ENCODE data around the gene TTC7B. TPM values are rescaled to one million over a fixed set of nuclear protein-coding genes. Genes with fewer than 3 reads are reported as not detected.

The TTC7B gene
- total RNA-seq, 2 experiments from 2014 or later = 5.9 to 6.6 TPM

- Mint-ChIP-seq H3K4me3 (no peak overlapping the region), H3K27me3 (no peaks in the 10 kb centered on the region), H3K9me3 (no peaks in the 10 kb centered on the region), H3K27ac (no peak overlapping the region), H3K36me3 (no peaks in the 10 kb centered on the region), H3K4me1 (no peaks in the 10 kb centered on the region)
- no peak for ATAC-seq (ENCODE audit: low read depth)
- DNase-seq = peak; percentile 19
- POLR2A ChIA-PET = interaction anchor here (1.0 kb wide), 1 partner anchor 27 kb away, joined by 3 read pairs; no protein-coding TSS in a partner anchor
Measured at GRCh38 chr14:90785876-90786450, 30.3 kb downstream of the TTC7B start.

DNA sequence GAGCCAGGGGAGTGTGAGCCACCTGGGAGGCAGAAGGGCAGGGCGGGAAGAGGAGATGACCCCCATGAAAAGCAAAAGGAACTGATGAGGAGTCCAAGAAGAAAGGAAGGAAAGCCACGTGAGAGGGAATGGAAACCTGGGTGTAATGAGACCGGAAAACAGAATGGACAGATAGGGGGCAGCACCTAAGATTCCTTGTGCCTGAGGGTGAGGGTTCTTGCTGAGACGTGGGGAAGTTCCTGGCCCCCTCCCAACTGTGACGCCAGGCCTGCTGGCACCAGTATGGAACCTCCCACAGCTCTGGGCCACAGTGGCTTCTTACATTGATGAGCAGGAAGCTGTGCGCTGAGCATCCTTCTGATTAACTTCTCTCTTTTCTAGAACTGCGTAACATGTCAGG, 30.8 kb downstream of the TTC7B start:
- no peak for ATAC-seq (ENCODE audit: low read depth)
- no peaks in the 10 kb centered on the region for H3K9me3 Mint-ChIP-seq
- no peak overlapping the region for H3K4me3 Mint-ChIP-seq
- no peaks in the 10 kb centered on the region for H3K27me3 Mint-ChIP-seq
- H3K27ac Mint-ChIP-seq = no peak overlapping the region
- POLR2A ChIA-PET = interaction anchor here (1.0 kb wide), 1 partner anchor 27 kb away, joined by 3 read pairs; no protein-coding TSS in a partner anchor
- no peaks in the 10 kb centered on the region for H3K36me3 Mint-ChIP-seq
- H3K4me1 Mint-ChIP-seq = no peaks in the 10 kb centered on the region
- DNase-seq = peak; percentile 4

DNA sequence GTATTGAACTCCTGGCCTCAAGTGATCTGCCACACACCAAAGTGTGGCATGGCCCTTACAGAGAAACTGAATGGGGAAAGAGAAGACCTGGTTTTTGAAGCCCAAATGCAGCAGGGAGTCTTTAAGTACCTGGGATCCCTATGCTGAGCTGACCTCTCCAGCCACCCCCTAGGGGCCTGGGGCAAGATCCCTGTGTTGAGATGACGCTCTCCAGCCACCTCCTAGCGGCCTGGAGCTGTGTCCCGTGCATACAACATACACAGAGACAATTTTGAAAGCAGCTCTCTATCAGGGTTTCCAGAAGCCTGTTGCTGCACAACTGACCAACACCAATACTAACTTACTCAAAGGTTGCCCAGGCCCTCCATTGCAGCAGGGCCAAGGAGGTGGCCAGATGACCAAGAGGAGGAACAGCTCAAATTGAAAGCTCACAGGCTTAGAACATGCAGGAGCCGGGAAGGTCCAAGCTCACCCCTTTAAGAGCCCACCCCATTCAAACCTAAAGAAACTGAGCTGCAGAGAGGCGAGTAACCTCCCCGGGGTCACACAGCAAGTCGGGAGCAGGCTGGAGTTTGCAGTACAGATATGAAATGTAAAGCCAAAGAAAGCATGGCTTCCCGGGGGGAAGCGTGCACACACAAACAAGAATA, 31.5 kb downstream of the TTC7B start:
- POLR2A ChIA-PET = no interaction called here
- DNase-seq (peak; percentile 7), ATAC-seq (ENCODE audit: low read depth) (no peak)
- Mint-ChIP-seq H3K4me3 (no peak overlapping the region), H3K9me3 (no peaks in the 10 kb centered on the region), H3K4me1 (no peaks in the 10 kb centered on the region), H3K27me3 (no peaks in the 10 kb centered on the region), H3K27ac (no peak overlapping the region), H3K36me3 (no peaks in the 10 kb centered on the region)

GRCh38 chr14:90783344-90783743, 32.9 kb downstream of the TTC7B start:
- Mint-ChIP-seq H3K4me3 (no peak overlapping the region), H3K27ac (no peak overlapping the region), H3K9me3 (no peaks in the 10 kb centered on the region), H3K4me1 (no peaks in the 10 kb centered on the region), H3K27me3 (no peaks in the 10 kb centered on the region), H3K36me3 (no peaks in the 10 kb centered on the region)
- ATAC-seq (ENCODE audit: low read depth) (no peak), DNase-seq (peak; percentile 8)
- POLR2A ChIA-PET = interaction anchor here (0.7 kb wide), 1 partner anchor 114 kb away, joined by 3 read pairs; no protein-coding TSS in a partner anchor

DNA sequence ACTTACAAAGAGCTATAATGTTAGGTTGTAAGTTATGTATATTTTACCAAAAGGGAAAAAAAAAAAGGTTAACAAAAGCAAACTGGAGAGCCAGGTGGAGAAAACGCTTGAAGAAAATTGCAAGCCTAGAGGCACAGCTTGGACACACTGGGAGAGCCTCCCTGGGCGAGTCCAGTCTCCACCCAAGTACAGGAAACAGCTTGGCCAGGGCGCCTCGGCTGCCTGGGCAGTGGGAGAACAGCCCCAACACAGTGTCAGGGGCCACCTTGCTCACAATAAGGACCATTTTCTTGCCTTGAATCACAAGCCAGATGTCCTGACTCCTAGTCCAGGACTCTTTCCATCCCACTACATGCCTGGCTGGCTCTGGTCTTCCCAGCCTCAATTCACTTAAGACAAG, 33.3 kb downstream of the TTC7B start:
- ATAC-seq (ENCODE audit: low read depth) = no peak
- no peaks in the 10 kb centered on the region for H3K9me3 Mint-ChIP-seq
- no peak overlapping the region for H3K4me3 Mint-ChIP-seq
- peak; percentile 13 for DNase-seq
- no peak overlapping the region for H3K27ac Mint-ChIP-seq
- no peaks in the 10 kb centered on the region for H3K36me3 Mint-ChIP-seq
- H3K4me1 Mint-ChIP-seq = no peaks in the 10 kb centered on the region
- no peaks in the 10 kb centered on the region for H3K27me3 Mint-ChIP-seq
- POLR2A ChIA-PET = interaction anchor here (0.7 kb wide), 1 partner anchor 114 kb away, joined by 3 read pairs; no protein-coding TSS in a partner anchor

GRCh38 chr14:90781876-90782275, 34.4 kb downstream of the TTC7B start:
- Mint-ChIP-seq H3K27me3 (no peaks in the 10 kb centered on the region), H3K9me3 (no peaks in the 10 kb centered on the region), H3K36me3 (no peaks in the 10 kb centered on the region), H3K4me3 (no peak overlapping the region), H3K27ac (no peak overlapping the region), H3K4me1 (no peaks in the 10 kb centered on the region)
- DNase-seq = no peak
- POLR2A ChIA-PET = no interaction called here
- ATAC-seq (ENCODE audit: low read depth) = no peak

GRCh38 chr14:90781344-90781761, 34.9 kb downstream of the TTC7B start:
- POLR2A ChIA-PET = no interaction called here
- DNase-seq (peak; percentile 7), ATAC-seq (ENCODE audit: low read depth) (no peak)
- Mint-ChIP-seq H3K36me3 (no peaks in the 10 kb centered on the region), H3K27me3 (no peaks in the 10 kb centered on the region), H3K27ac (no peak overlapping the region), H3K4me3 (no peak overlapping the region), H3K9me3 (no peaks in the 10 kb centered on the region), H3K4me1 (no peaks in the 10 kb centered on the region)

- POLR2A ChIA-PET = no interaction called here
- ATAC-seq (ENCODE audit: low read depth) = no peak
- H3K27me3 Mint-ChIP-seq = no peaks in the 10 kb centered on the region
Measured at GRCh38 chr14:90780519-90780918, 35.7 kb downstream of the TTC7B start.

GRCh38 chr14:90778571-90779255, 37.5 kb downstream of the TTC7B start:
- Mint-ChIP-seq H3K27me3 (peaks cover 3% of the 10 kb centered on the region), H3K27ac (no peak overlapping the region), H3K4me1 (no peaks in the 10 kb centered on the region), H3K9me3 (no peaks in the 10 kb centered on the region), H3K36me3 (no peaks in the 10 kb centered on the region), H3K4me3 (no peak overlapping the region)
- POLR2A ChIA-PET = no interaction called here
- ATAC-seq (ENCODE audit: low read depth) (no peak), DNase-seq (peak; percentile 13)

More at GRCh38 chr14:90780519-90780918, 35.7 kb downstream of the TTC7B start:
- Mint-ChIP-seq H3K9me3 (no peaks in the 10 kb centered on the region), H3K27ac (no peak overlapping the region), H3K4me3 (no peak overlapping the region), H3K36me3 (no peaks in the 10 kb centered on the region), H3K4me1 (no peaks in the 10 kb centered on the region)
- peak; percentile 16 for DNase-seq

GRCh38 chr14:90777830-90778485, 38.3 kb downstream of the TTC7B start:
- Mint-ChIP-seq H3K27ac (no peak overlapping the region), H3K27me3 (peaks cover 4% of the 10 kb centered on the region), H3K36me3 (no peaks in the 10 kb centered on the region), H3K9me3 (no peaks in the 10 kb centered on the region), H3K4me1 (no peaks in the 10 kb centered on the region), H3K4me3 (no peak overlapping the region)
- POLR2A ChIA-PET = no interaction called here
- ATAC-seq (ENCODE audit: low read depth) (no peak), DNase-seq (peak; percentile 4)

DNA sequence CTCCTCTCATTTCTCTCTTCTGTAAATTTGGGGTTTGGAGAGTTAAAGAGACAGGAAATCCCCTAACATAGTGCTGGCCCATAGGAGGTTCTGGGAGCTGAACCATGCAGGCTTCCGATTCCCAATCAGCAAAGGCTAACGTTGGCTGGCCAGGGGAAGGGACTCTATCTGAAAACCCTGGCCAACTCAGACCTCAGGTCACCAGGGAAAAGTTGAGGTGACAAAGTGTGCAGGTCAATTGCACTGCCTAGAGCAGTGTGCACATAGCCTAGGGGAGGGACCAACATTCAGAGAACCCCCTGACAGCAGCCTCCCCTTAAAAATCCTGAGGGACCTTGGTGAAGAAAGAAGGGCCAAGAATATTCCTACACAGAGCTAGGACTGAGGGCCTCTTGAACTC, 38.9 kb downstream of the TTC7B start:
- Mint-ChIP-seq H3K27me3 (peaks cover 4% of the 10 kb centered on the region), H3K36me3 (no peaks in the 10 kb centered on the region), H3K4me3 (no peak overlapping the region), H3K4me1 (no peaks in the 10 kb centered on the region), H3K27ac (no peak overlapping the region), H3K9me3 (no peaks in the 10 kb centered on the region)
- POLR2A ChIA-PET = no interaction called here
- DNase-seq (no peak), ATAC-seq (ENCODE audit: low read depth) (no peak)

DNA sequence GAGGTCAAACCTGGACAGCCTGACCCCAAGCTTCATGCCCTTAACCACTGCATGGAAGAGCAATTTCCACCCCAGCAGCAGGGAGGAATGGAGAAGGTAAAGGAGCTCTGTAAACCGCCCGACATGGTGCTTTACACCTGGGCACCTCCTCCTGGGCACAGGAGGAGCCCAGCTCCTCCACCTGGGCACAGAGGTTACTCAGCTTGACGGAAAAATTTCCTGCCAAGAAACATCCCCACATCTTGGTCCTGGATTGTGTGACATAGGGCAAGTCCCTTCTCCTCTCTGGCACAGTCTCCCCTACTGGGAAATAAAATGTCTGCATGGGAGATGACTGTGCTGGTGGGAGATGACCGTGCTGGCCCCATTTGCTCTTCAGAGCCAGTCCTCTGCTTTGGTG, 40.8 kb downstream of the TTC7B start:
- Mint-ChIP-seq H3K4me1 (no peaks in the 10 kb centered on the region), H3K36me3 (no peaks in the 10 kb centered on the region), H3K27ac (no peak overlapping the region), H3K27me3 (peaks cover 4% of the 10 kb centered on the region), H3K4me3 (no peak overlapping the region), H3K9me3 (no peaks in the 10 kb centered on the region)
- no peak for ATAC-seq (ENCODE audit: low read depth)
- POLR2A ChIA-PET = no interaction called here
- DNase-seq = peak; percentile 11

DNA sequence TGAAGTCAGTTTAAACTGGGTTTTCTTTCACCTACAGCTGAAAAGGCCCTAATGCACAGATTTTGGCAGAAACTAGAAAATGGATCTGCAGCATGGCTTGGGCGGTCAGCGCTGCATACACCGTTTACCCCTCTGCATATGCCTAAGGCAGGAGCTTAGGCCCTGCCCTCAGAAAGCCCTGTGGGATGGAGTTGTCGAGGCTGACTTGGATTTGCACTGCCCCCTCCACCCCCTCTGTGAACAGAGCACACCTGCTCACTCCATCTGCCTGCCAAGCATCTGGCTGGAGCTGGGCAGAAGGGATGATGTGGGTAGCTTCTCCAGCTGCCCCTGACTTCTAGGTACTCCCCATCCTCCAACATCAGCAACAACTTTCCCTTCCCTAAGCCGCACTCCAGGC, 41.9 kb downstream of the TTC7B start:
- Mint-ChIP-seq H3K36me3 (no peaks in the 10 kb centered on the region), H3K9me3 (no peaks in the 10 kb centered on the region), H3K4me3 (no peak overlapping the region), H3K27ac (no peak overlapping the region), H3K4me1 (no peaks in the 10 kb centered on the region), H3K27me3 (peaks cover 4% of the 10 kb centered on the region)
- POLR2A ChIA-PET = no interaction called here
- ATAC-seq (ENCODE audit: low read depth) (no peak), DNase-seq (peak; percentile 5)
